MM.1S (cell line): Measurements from ENCODE around the gene ATP1B4.

Source experiments
- CTCF ChIP-seq: fragments of 300-600 bp; sonication (generic); IDR thresholded peaks from 2 replicates; pipeline ENCODE4 v1.5.1; 2016; ENCODE audit warnings: antibody characterized with exemption, low read length, mixed read lengths
- EZH2 ChIP-seq: fragments of 300-600 bp; sonication (generic); optimal IDR thresholded peaks from 2 replicates; pipeline ENCODE3; 2017; ENCODE audit warnings: low read depth, mild to moderate bottlenecking, antibody characterized with exemption, low read length, mixed read lengths

GRCh38 chrX:120331116-120331515 is 30.8 kb upstream of the ATP1B4 start:
- TF ChIP-seq CTCF (no peak), EZH2 (no peak)
